Hepatocyte (in vitro differentiated cells): ENCODE results near the gene LRIT1.

ENCODE experiments used
- EZH2 ChIP-seq: fragments of 200-600 bp; sonication (generic); IDR thresholded peaks from 2 replicates; pipeline ENCODE4 v1.6.1; 2016; ENCODE audit warnings: antibody characterized with exemption, mild to moderate bottlenecking, borderline replicate concordance
- EZH2phosphoT487 ChIP-seq: fragments of 200-600 bp; sonication (generic); IDR thresholded peaks from one replicate; pipeline ENCODE4 v1.6.1; 2018; ENCODE audit warnings: antibody characterized with exemption, mild to moderate bottlenecking, low read depth, moderate library complexity; ENCODE audit not compliant: unreplicated experiment, severe bottlenecking
- TF ChIP-seq, protein P1 (sequence below): fragments of 200-600 bp; sonication (generic); IDR thresholded peaks from 2 replicates; pipeline ENCODE4 v1.5.1; 2016; ENCODE audit warnings: antibody characterized with exemption, mild to moderate bottlenecking; ENCODE audit not compliant: poor library complexity

GRCh38 chr10:84227810-84228209, 13.5 kb downstream of the LRIT1 start:
- TF ChIP-seq, protein P1, sequence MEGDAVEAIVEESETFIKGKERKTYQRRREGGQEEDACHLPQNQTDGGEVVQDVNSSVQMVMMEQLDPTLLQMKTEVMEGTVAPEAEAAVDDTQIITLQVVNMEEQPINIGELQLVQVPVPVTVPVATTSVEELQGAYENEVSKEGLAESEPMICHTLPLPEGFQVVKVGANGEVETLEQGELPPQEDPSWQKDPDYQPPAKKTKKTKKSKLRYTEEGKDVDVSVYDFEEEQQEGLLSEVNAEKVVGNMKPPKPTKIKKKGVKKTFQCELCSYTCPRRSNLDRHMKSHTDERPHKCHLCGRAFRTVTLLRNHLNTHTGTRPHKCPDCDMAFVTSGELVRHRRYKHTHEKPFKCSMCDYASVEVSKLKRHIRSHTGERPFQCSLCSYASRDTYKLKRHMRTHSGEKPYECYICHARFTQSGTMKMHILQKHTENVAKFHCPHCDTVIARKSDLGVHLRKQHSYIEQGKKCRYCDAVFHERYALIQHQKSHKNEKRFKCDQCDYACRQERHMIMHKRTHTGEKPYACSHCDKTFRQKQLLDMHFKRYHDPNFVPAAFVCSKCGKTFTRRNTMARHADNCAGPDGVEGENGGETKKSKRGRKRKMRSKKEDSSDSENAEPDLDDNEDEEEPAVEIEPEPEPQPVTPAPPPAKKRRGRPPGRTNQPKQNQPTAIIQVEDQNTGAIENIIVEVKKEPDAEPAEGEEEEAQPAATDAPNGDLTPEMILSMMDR: no peak
- TF ChIP-seq EZH2: no peak
- TF ChIP-seq EZH2phosphoT487: no peak
